Mesodermal cell (in vitro differentiated cells): ENCODE measurements around the gene WNT3A.

ENCODE experiments used
- H3K27ac ChIP-seq: 2 replicates; pipeline ENCODE4 v1.7.0; 2013; ENCODE audit warnings: mild to moderate bottlenecking, low read depth, low read length, moderate library complexity; ENCODE audit not compliant: severe bottlenecking
- H3K36me3 ChIP-seq: 2 replicates; pipeline ENCODE4 v1.7.1; 2013; ENCODE audit warnings: mild to moderate bottlenecking, low read length, moderate library complexity; ENCODE audit not compliant: control insufficient read depth, insufficient read depth
- H3K4me1 ChIP-seq: one replicate; pipeline ENCODE4 v1.7.1; 2013; ENCODE audit warnings: mild to moderate bottlenecking, low read length; ENCODE audit not compliant: insufficient read depth, control insufficient read depth, poor library complexity, severe bottlenecking
- H3K4me3 ChIP-seq: 2 replicates; pipeline ENCODE4 v1.7.0; 2013; ENCODE audit warnings: low read length, control low read depth, mild to moderate bottlenecking; ENCODE audit not compliant: insufficient read depth, poor library complexity, severe bottlenecking; ENCODE audit errors: extremely low read depth
- H3K9me3 ChIP-seq: 2 replicates; pipeline ENCODE4 v1.7.1; 2013; ENCODE audit warnings: mild to moderate bottlenecking, low read length, moderate library complexity; ENCODE audit not compliant: control insufficient read depth
- WGBS, 2 experiments: methylation state at CpG; one replicate each; pipeline ENCODE4 v1.1.5; 2013; ENCODE audit warnings: missing lambda C conversion rate in 2 of 2; ENCODE audit not compliant: insufficient coverage in 2 of 2; 5-methylcytosine and 5-hydroxymethylcytosine counted together

The WNT3A gene

GRCh38 chr1:228075801-228076271 lies 69.0 kb downstream of the WNT3A start:
- Histone ChIP-seq H3K4me3 (no peak overlapping the region), H3K27ac (no peak overlapping the region), H3K9me3 (no peaks in the 10 kb centered on the region), H3K4me1 (no peaks in the 10 kb centered on the region), H3K36me3 (no peaks in the 10 kb centered on the region)
- 87 to 93% methylated on average over 6 to 8 of the region's 9 CpGs for WGBS, 2 experiments

GRCh38 chr1:228076796-228077430 lies 70.1 kb downstream of the WNT3A start:
- H3K4me1 ChIP-seq, result peaks cover 6% of the 10 kb centered on the region
- 72 to 81% methylated on average over 6 to 9 of the region's 9 CpGs for WGBS, 2 experiments
- no peak overlapping the region for H3K27ac ChIP-seq
- H3K36me3 ChIP-seq, result no peaks in the 10 kb centered on the region
- no peak overlapping the region for H3K4me3 ChIP-seq
- H3K9me3 ChIP-seq, result no peaks in the 10 kb centered on the region

- H3K4me3 ChIP-seq, result no peak overlapping the region
- no peaks in the 10 kb centered on the region for H3K9me3 ChIP-seq
- 82 to 83% methylated on average over 8 to 9 of the region's 10 CpGs for WGBS, 2 experiments
- H3K4me1 ChIP-seq, result peaks cover 6% of the 10 kb centered on the region
- H3K36me3 ChIP-seq, result no peaks in the 10 kb centered on the region
- no peak overlapping the region for H3K27ac ChIP-seq
Observed at GRCh38 chr1:228077565-228078330, 71.0 kb downstream of the WNT3A start.

- Histone ChIP-seq H3K9me3 (no peaks in the 10 kb centered on the region), H3K4me1 (peaks cover 6% of the 10 kb centered on the region), H3K27ac (no peak overlapping the region), H3K36me3 (peaks cover 8% of the 10 kb centered on the region), H3K4me3 (no peak overlapping the region)
- 85 to 90% methylated on average over 5 to 7 of the region's 7 CpGs for WGBS, 2 experiments
Observed at GRCh38 chr1:228079013-228079412, 72.2 kb downstream of the WNT3A start.

GRCh38 chr1:228079601-228080263 lies 72.9 kb downstream of the WNT3A start:
- Histone ChIP-seq H3K27ac (no peak overlapping the region), H3K36me3 (peaks cover 15% of the 10 kb centered on the region), H3K4me1 (peaks cover 10% of the 10 kb centered on the region), H3K4me3 (no peak overlapping the region), H3K9me3 (no peaks in the 10 kb centered on the region)
- WGBS, 2 experiments, result 76 to 80% methylated on average over 3 to 7 of the region's 7 CpGs

GRCh38 chr1:228081144-228081543 lies 74.3 kb downstream of the WNT3A start:
- peaks cover 21% of the 10 kb centered on the region for H3K4me1 ChIP-seq
- H3K4me3 ChIP-seq, result peak overlapping the region; percentile 97
- H3K36me3 ChIP-seq, result peaks cover 21% of the 10 kb centered on the region
- no peaks in the 10 kb centered on the region for H3K9me3 ChIP-seq
- 100% methylated on average over 2 to 5 of the region's 7 CpGs for WGBS, 2 experiments
- H3K27ac ChIP-seq, result no peak overlapping the region

GRCh38 chr1:228081578-228082213 lies 74.9 kb downstream of the WNT3A start:
- no peaks in the 10 kb centered on the region for H3K9me3 ChIP-seq
- H3K4me3 ChIP-seq, result peak overlapping the region; percentile 97
- no peak overlapping the region for H3K27ac ChIP-seq
- 11 to 24% methylated on average over 17 to 19 of the region's 31 CpGs for WGBS, 2 experiments
- H3K36me3 ChIP-seq, result peaks cover 24% of the 10 kb centered on the region
- H3K4me1 ChIP-seq, result peaks cover 26% of the 10 kb centered on the region

- 1% methylated on average over 62 to 87 of the region's 87 CpGs for WGBS, 2 experiments
- Histone ChIP-seq H3K4me1 (peaks cover 32% of the 10 kb centered on the region), H3K9me3 (no peaks in the 10 kb centered on the region), H3K4me3 (peak within 1 kb of the TSS; percentile 97), H3K27ac (peak within 1 kb of the TSS; percentile 99), H3K36me3 (peaks cover 30% of the 10 kb centered on the region)
Observed at GRCh38 chr1:228082214-228082917, 75.6 kb downstream of the WNT3A start, which contains the start of gene ARF1. TSS of gene ARF1 (plus strand) at chr1:228082708. CDS start at chr1:228097115, 14,407 bp downstream.

- peaks cover 38% of the 10 kb centered on the region for H3K36me3 ChIP-seq
- H3K9me3 ChIP-seq, result no peaks in the 10 kb centered on the region
- H3K4me1 ChIP-seq, result peaks cover 40% of the 10 kb centered on the region
- H3K27ac ChIP-seq, result peak overlapping the region; percentile 99
- H3K4me3 ChIP-seq, result peak overlapping the region; percentile 97
- WGBS, 2 experiments, result 0 to 1% methylated on average over 69 to 70 of the region's 79 CpGs
Observed at GRCh38 chr1:228082918-228083870, 76.4 kb downstream of the WNT3A start.
